Calu3 (cell line): Measurements from ENCODE around the gene GRIK1. TPM values are rescaled to one million over a fixed set of nuclear protein-coding genes. Genes with fewer than 3 reads are reported as not detected.

ENCODE experiments used
- BruUV-seq: library from RNA; stranded (reverse); fragments of 400-500 nt; replicated peaks from 2 replicates; lab custom pipeline; 2021; lab: Mats Ljungman, UMichigan
- CTCF ChIA-PET: fragments of 300-600 bp; sonication (Branson Sonifier 250); formaldehyde crosslinking; loops from one replicate; lab custom pipeline; 2022; ENCODE audit warnings: antibody characterized with exemption; lab: Charles Lee
- DNase-seq: peaks from one replicate; pipeline ENCODE4 v3.0.0; 2022
- H3K27ac Mint-ChIP-seq: one replicate; pipeline ENCODE4 v1.8.0; 2022; ENCODE audit warnings: mixed read lengths; ENCODE audit not compliant: unreplicated experiment
- H3K27me3 Mint-ChIP-seq: one replicate; pipeline ENCODE4 v1.8.0; 2022; ENCODE audit warnings: mixed read lengths; ENCODE audit not compliant: unreplicated experiment
- H3K36me3 Mint-ChIP-seq: one replicate; pipeline ENCODE4 v1.8.0; 2022; ENCODE audit warnings: mild to moderate bottlenecking, moderate library complexity, mixed read lengths; ENCODE audit not compliant: insufficient read depth, unreplicated experiment
- H3K4me1 Mint-ChIP-seq: one replicate; pipeline ENCODE4 v1.8.0; 2022; ENCODE audit warnings: mild to moderate bottlenecking, low read depth, mixed read lengths; ENCODE audit not compliant: unreplicated experiment
- H3K4me3 Mint-ChIP-seq: one replicate; pipeline ENCODE4 v1.8.0; 2022; ENCODE audit warnings: mild to moderate bottlenecking, low read depth, moderate library complexity, mixed read lengths; ENCODE audit not compliant: unreplicated experiment
- H3K9me3 Mint-ChIP-seq: one replicate; pipeline ENCODE4 v1.8.0; 2022; ENCODE audit warnings: low read depth, mixed read lengths; ENCODE audit not compliant: unreplicated experiment
- intact Hi-C: fragments of 100-400 bp; cut with micrococcal nuclease; formaldehyde crosslinking; loops from one replicate; pipeline ENCODE4 v1.10.0; 2022; ENCODE audit not compliant: unreplicated experiment
- total RNA-seq: library from RNA; stranded (reverse); gene quantifications from 2 replicates; pipeline ENCODE4 v1.2.3, GENCODE V29; 2022
- TF ChIP-seq, protein P1 (sequence below): fragments of 200-600 bp; IDR thresholded peaks from one replicate; pipeline ENCODE4 v1.8.0; 2022; ENCODE audit warnings: antibody characterized with exemption; ENCODE audit not compliant: unreplicated experiment

The GRIK1 gene
- total RNA-seq, 1 experiment from 2014 or later: not detected

GRCh38 chr21:29514652-29515247 is 425.0 kb downstream of the GRIK1 start:
- Mint-ChIP-seq H3K4me1 (no peaks in the 10 kb centered on the region), H3K9me3 (peaks cover 8% of the 10 kb centered on the region), H3K27ac (no peak overlapping the region), H3K27me3 (no peaks in the 10 kb centered on the region), H3K36me3 (no peaks in the 10 kb centered on the region), H3K4me3 (no peak overlapping the region)
- intact Hi-C loops: no loop called here
- CTCF ChIA-PET: interaction anchor here (0.6 to 1.5 kb wide), 2 partner anchors 17 to 942 kb away, joined by 3 read pairs; no protein-coding TSS in a partner anchor
- no peak for DNase-seq
- BruUV-seq: no TSS peak
- TF ChIP-seq, protein P1, sequence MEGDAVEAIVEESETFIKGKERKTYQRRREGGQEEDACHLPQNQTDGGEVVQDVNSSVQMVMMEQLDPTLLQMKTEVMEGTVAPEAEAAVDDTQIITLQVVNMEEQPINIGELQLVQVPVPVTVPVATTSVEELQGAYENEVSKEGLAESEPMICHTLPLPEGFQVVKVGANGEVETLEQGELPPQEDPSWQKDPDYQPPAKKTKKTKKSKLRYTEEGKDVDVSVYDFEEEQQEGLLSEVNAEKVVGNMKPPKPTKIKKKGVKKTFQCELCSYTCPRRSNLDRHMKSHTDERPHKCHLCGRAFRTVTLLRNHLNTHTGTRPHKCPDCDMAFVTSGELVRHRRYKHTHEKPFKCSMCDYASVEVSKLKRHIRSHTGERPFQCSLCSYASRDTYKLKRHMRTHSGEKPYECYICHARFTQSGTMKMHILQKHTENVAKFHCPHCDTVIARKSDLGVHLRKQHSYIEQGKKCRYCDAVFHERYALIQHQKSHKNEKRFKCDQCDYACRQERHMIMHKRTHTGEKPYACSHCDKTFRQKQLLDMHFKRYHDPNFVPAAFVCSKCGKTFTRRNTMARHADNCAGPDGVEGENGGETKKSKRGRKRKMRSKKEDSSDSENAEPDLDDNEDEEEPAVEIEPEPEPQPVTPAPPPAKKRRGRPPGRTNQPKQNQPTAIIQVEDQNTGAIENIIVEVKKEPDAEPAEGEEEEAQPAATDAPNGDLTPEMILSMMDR: no peak

DNA sequence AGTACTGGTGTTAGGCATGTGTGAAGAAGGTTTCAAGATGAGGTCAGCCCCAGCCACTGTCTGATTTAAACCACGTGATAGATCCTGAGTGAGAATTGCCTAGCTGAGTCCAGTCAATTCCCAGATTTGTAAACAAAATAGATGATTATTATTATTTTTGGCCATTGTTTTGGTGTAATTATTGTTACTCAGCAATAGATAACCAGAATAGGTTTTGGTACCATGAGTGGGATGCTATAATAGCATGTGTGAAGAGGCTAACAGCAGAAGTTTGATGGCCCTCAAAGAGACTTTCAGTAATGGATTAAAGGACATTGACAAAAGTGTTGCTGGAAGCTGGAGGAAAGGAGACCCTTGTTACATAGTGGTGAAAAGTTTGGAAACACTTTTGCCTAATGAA is 426.3 kb downstream of the GRIK1 start:
- peaks cover 8% of the 10 kb centered on the region for H3K9me3 Mint-ChIP-seq
- CTCF ChIA-PET: no interaction called here
- no peaks in the 10 kb centered on the region for H3K36me3 Mint-ChIP-seq
- no peak overlapping the region for H3K27ac Mint-ChIP-seq
- intact Hi-C loops: no loop called here
- TF ChIP-seq, protein P1: no peak
- DNase-seq: no peak
- H3K4me3 Mint-ChIP-seq: no peak overlapping the region
- BruUV-seq: no TSS peak
- H3K4me1 Mint-ChIP-seq: no peaks in the 10 kb centered on the region
- no peaks in the 10 kb centered on the region for H3K27me3 Mint-ChIP-seq

- CTCF ChIA-PET: no interaction called here
- H3K9me3 Mint-ChIP-seq: peaks cover 8% of the 10 kb centered on the region
- H3K4me1 Mint-ChIP-seq: no peaks in the 10 kb centered on the region
- TF ChIP-seq, protein P1: no peak
- intact Hi-C loops: no loop called here
- H3K27ac Mint-ChIP-seq: no peak overlapping the region
- no peak overlapping the region for H3K4me3 Mint-ChIP-seq
- BruUV-seq: no TSS peak
- H3K27me3 Mint-ChIP-seq: no peaks in the 10 kb centered on the region
- no peak for DNase-seq
- H3K36me3 Mint-ChIP-seq: no peaks in the 10 kb centered on the region
Observed at GRCh38 chr21:29511096-29511495, 428.7 kb downstream of the GRIK1 start.

DNA sequence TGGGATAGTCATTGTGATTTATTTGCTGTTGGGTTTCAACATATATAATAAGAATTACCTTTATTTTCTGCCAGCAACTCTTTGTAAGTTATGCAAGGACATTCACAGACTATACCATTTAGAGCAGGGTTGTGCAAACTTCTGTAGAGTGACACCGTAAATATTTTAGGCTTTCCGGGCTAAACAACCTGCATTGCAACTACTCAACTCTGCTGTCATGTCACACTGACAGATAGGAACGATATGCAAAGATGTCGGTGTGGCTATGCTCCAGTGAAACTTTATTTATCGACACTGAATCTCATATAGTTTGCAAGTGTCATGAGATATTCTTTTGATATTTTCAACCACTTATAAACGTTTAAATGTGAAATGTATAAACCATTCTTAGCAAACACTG is 430.7 kb downstream of the GRIK1 start:
- intact Hi-C loops: no loop called here
- BruUV-seq: no TSS peak
- H3K27me3 Mint-ChIP-seq: no peaks in the 10 kb centered on the region
- H3K9me3 Mint-ChIP-seq: peaks cover 8% of the 10 kb centered on the region
- TF ChIP-seq, protein P1: no peak
- H3K4me1 Mint-ChIP-seq: no peaks in the 10 kb centered on the region
- H3K27ac Mint-ChIP-seq: no peak overlapping the region
- H3K4me3 Mint-ChIP-seq: no peak overlapping the region
- no peak for DNase-seq
- no peaks in the 10 kb centered on the region for H3K36me3 Mint-ChIP-seq
- CTCF ChIA-PET: no interaction called here
